HG02798 (cell line): Measurements from ENCODE around the gene ECHS1.
A peak's percentile ranks its signal among the peaks of the same experiment; 100 is the strongest.
"Not testable (repeated sequence)": the region's sequence is repeated elsewhere in the genome, so short reads cannot be mapped to it uniquely, and the experiment has no call there.

Experiments used
- ATAC-seq: cut with Tn5 transposase; IDR thresholded peaks from one replicate; pipeline ENCODE4 v1.9.1; 2021; ENCODE audit warnings: mild to moderate bottlenecking; ENCODE audit not compliant: unreplicated experiment, poor library complexity

Gene ECHS1

GRCh38 chr10:133379801-133380666, 6.9 kb upstream of the ECHS1 start:
- no peak for ATAC-seq

- peak; percentile 62 for ATAC-seq
Measured at GRCh38 chr10:133379152-133379800, 6.1 kb upstream of the ECHS1 start, which contains the start of gene PAOX. PAOX (plus strand) TSS chr10:133379262; CDS start chr10:133379317, 55 bp downstream.

GRCh38 chr10:133378251-133379096, 5.3 kb upstream of the ECHS1 start:
- ATAC-seq: peak; percentile 47

DNA sequence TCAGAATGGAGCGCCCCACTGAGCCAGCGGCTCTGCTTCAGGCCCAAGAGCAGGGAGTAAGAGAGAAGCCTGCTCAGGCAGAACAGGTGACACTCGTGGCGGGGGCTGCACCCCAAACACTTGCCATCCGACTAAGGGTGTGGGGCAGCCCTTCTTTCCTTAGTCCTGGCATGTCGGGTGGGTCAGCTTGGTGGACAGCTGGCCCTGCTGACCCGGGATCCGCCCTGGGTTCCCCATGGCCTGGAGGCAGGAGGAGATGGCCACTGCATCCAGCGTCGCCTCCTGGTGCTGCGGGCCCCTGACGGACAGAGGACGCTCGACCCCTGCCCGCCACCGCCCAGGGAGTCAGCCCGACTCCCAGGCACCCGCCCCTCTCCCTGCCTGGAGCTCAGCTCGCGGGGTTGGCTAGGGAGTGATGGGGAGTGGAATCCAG, 4.7 kb upstream of the ECHS1 start:
- ATAC-seq: no peak

DNA sequence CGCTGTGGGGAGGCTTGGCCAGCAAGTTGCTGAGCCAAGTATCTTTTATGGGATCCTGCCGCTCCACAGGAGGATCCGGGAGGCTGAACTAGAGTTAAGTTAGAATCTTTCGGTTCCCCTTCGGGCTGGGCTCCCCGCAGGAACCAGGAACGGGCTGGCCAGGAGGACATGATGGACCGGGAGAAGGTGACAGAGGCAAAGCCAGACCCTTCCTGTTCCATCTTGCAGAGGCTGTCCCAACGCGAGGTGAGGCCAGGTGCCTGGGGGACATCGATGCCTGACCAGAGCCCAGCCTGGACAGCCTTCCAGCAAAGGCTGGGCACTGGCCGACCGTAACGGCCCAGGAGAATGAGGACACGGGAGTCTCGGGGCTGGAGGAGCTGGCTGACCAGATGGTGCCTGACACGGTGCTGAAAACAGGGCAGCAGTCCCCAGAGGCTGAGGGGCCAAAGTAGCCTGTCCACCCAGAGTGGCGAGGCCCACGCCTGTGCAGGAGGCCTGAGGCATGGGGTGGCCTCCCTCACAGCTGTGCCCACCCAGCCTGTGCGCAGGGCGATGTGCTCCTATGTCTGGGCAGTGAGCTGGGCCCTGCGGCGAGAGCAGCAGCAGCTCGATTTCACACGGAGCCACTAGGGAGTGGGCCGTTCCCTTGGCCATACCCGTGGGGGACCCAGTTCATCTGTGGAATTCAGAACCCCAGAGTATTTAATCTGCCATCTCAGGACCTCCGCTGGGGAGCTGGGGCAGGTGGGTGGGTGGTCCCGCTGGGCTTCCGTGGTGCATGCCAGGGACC, 4.1 kb upstream of the ECHS1 start:
- ATAC-seq: no peak

- not testable (repeated sequence) for ATAC-seq
Measured at GRCh38 chr10:133376183-133376582, 3.0 kb upstream of the ECHS1 start.

DNA sequence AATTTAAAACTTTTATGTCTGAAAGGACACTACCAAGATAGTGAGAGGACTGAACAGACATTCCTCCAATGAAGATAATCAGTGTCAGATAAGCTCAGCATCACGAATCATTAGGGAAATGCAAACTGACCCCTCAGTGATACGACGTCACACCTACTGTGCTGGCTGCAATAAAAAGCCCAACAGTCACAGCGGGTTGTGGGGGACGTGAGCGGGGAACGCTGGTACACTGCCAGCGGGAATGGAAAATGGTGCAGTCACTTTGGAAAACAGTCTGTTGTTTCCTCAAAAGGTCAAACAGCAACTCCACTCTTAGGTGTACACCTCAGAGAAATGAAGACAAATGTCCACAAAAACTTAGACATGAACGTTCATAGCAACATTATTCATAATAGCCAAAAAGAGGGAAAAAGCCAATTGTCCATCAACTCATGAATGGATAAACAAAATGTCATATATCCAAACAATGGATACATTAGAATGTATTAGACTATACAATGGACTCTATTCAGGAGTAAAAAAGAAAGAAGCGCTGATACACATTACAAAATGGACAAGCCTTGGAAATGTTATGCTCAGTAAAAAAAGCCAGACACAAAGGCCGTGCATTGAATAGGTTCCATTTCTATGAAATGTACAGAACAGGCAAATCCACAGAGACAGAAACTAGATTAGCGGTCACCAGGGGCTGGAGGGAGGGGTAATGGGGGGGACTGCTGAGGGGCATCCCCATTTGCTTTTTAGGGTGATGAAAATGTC, 2.4 kb upstream of the ECHS1 start:
- no peak for ATAC-seq

DNA sequence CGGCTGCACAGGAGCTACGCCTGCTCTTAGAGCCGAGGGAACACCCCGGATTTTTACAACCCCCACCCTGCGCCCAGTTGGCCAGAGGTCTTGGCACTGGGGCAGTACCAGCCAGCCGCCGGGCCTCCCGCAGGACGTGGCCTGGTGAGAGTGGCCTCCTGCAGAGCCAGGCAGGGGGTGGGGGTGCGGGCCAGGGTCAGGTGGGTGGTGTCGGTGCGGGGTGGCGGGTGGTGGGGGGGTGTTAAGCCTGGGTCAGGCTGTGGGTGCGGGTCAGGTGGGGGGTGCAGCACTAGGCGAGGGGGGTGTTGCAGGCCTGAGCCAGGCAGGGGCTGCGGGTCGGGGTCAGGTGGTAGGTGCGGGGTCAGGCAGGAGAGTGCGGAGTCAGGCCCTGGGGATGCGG, 647 bp downstream of the ECHS1 start:
- ATAC-seq: no peak

GRCh38 chr10:133370030-133370786, 2.9 kb downstream of the ECHS1 start:
- no peak for ATAC-seq

DNA sequence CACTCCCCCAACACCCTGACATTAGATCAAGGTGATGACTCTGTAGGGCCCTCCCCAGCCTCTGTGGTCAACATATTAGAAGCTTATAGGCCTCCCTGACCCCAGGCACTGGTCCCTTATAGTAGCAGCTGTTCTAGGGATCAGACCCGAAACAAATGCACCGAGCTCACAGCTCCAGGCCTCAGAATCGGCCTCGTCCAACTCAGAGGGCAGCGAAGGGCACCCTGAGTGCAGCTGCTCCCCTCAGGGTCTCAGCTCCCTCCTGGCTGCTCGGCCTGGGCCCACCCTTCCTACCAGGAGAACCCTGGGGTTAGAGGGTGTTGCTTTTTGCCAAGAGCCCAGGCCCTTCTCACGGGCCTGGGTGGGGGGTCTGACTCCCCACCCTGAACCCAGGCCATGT, 5.0 kb downstream of the ECHS1 start:
- no peak for ATAC-seq

GRCh38 chr10:133367461-133367860, 5.7 kb downstream of the ECHS1 start:
- not testable (repeated sequence) for ATAC-seq

- ATAC-seq: no peak
Measured at GRCh38 chr10:133366751-133367150, 6.4 kb downstream of the ECHS1 start.

GRCh38 chr10:133366130-133366478, 7.0 kb downstream of the ECHS1 start:
- no peak for ATAC-seq

DNA sequence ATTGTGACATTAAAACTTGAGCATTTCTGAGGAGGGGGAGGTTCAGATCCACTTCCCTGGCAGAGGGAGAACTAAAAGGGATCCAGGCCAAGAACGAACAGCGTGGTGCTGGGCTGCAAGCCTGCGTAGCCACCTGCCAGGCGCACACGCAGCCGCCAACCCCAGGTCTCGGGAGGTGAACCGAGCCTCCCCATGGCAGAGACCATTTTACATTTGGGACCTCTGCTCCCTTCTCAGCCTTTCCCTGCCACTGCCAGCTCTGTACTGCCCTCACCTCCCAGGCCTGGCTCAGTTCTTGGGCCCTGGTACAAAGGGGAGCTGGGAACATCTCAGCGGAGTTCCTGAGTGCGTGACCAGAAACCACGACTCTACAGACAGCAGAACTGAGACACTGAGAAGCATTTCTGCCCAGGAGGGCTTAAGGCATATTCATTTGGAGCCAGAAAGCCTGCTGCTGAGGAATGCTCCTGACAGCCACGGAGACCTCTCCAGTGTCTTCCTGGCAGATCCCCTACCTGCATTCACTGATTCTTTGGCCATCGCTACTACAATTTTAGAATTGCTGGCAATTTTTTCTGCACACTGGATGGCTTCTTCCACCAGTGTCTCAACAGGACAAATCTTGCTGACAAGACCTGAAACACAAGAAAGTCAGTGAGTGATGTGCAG, 7.6 kb downstream of the ECHS1 start:
- ATAC-seq: no peak

- no peak for ATAC-seq
Measured at GRCh38 chr10:133364645-133365431, 8.3 kb downstream of the ECHS1 start.

GRCh38 chr10:133362846-133363245, 10.3 kb downstream of the ECHS1 start:
- ATAC-seq: no peak

GRCh38 chr10:133361773-133362441, 11.2 kb downstream of the ECHS1 start:
- no peak for ATAC-seq
